Keratinocyte (primary cell): ENCODE results near the gene CILP2.

Experiments used
- CTCF ChIP-seq, 3 experiments: IDR thresholded peaks in 1 of 3; conservative IDR thresholded peaks in 1 of 3; optimal IDR thresholded peaks in 1 of 3; 2 replicates in 2 of 3; 3 replicates in 1 of 3; pipeline versions ENCODE3 to v1.5.1; 2011; ENCODE audit warnings: low read length in 3 of 3, mild to moderate bottlenecking in 3 of 3, moderate library complexity in 2 of 3, control low read depth in 1 of 3, inconsistent platforms in 1 of 3; ENCODE audit not compliant: insufficient read depth in 2 of 3; ENCODE audit errors: extremely low read depth in 1 of 3
- EZH2 ChIP-seq: IDR thresholded peaks from one replicate; pipeline ENCODE4 v1.6.1; 2012; ENCODE audit warnings: inconsistent platforms, mild to moderate bottlenecking, low read length, moderate library complexity

DNA sequence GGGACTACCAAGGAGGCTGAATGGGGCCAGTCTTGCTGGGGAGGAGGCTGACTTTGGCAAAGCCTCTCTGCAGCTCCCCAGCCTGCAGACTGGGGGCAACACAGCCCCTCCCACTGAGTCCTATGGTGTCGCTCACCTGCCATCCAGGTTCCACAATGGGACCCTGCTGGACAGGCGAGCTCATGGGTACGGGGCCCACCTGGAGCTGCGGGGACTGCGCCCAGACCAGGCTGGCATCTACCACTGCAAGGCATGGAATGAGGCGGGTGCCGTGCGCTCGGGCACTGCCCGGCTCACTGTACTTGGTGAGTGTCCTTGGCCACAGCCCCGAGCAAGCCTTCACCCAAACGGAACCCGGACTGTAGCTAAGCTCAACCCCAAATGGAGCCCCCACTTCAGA lies 5.0 kb downstream of the CILP2 start:
- TF ChIP-seq CTCF (optimal IDR thresholded peaks at IDR 0.05 in 1 of 3, IDR thresholded peaks at IDR 0.05 in 1 of 3, conservative IDR thresholded peaks at IDR 0.05 in 1 of 3; ENCODE audit: extremely low read depth in 1 of 3, insufficient read depth in 2 of 3, low read length in 3 of 3) (no peak), EZH2 (no peak)
